Caco-2 (cell line): Measurements from ENCODE around the gene VASN. TPM values are rescaled to one million over a fixed set of nuclear protein-coding genes. Genes with fewer than 3 reads are reported as not detected.

Experiments
- Bru-seq: library from RNA; stranded (reverse); fragments of 400-500 nt; gene quantifications from one replicate; lab custom pipeline; 2021; lab: Mats Ljungman, UMichigan
- BruChase-seq, 2 experiments: library from RNA; stranded (reverse); fragments of 400-500 nt; gene quantifications; one replicate each; lab custom pipeline; 2021; lab: Mats Ljungman, UMichigan
- BruUV-seq: library from RNA; stranded (reverse); fragments of 400-500 nt; replicated peaks from 2 replicates; lab custom pipeline; 2021; lab: Mats Ljungman, UMichigan
- CTCF ChIA-PET: fragments of 300-600 bp; sonication (Branson Sonifier 250); formaldehyde crosslinking; loops from one replicate; lab custom pipeline; 2022; ENCODE audit warnings: antibody characterized with exemption; lab: Charles Lee
- POLR2A ChIA-PET: fragments of 300-600 bp; sonication (Branson Sonifier 250); formaldehyde crosslinking; loops from one replicate; lab custom pipeline; 2022; ENCODE audit warnings: antibody characterized with exemption; lab: Charles Lee
- DNase-seq, 2 experiments: peaks; one replicate each; pipeline versions ENCODE4 v3.0.0 to v3.0.0-alpha.2; 2020 to 2022
- H3K27me3 ChIP-seq: replicated peaks from 2 replicates; pipeline ENCODE4 v1.6.0; 2011; ENCODE audit warnings: low read length; ENCODE audit not compliant: control insufficient read depth, insufficient read depth
- H3K36me3 ChIP-seq: 2 replicates; pipeline ENCODE4 v1.5.1; 2011; ENCODE audit warnings: low read length; ENCODE audit not compliant: control insufficient read depth, insufficient read depth
- H3K4me1 ChIP-seq: fragments of 250-450 bp; sonication (Bioruptor Pico); 2 replicates; pipeline ENCODE4 v1.5.1; 2020; ENCODE audit warnings: mild to moderate bottlenecking
- H3K4me3 ChIP-seq: 2 replicates; pipeline ENCODE4 v1.5.1; 2011; ENCODE audit warnings: low read depth, mild to moderate bottlenecking, control low read depth, low read length
- H3K9me3 ChIP-seq: fragments of 250-450 bp; sonication (Bioruptor Pico); 2 replicates; pipeline ENCODE4 v1.5.1; 2020; ENCODE audit warnings: mild to moderate bottlenecking, moderate library complexity
- H3K27ac Mint-ChIP-seq: one replicate; pipeline ENCODE4 v1.8.0; 2022; ENCODE audit warnings: mixed read lengths; ENCODE audit not compliant: unreplicated experiment
- H3K27me3 Mint-ChIP-seq: one replicate; pipeline ENCODE4 v1.8.0; 2022; ENCODE audit warnings: mixed read lengths; ENCODE audit not compliant: insufficient read depth, unreplicated experiment
- H3K36me3 Mint-ChIP-seq: one replicate; pipeline ENCODE4 v1.8.0; 2022; ENCODE audit warnings: mild to moderate bottlenecking, mixed read lengths; ENCODE audit not compliant: insufficient read depth, unreplicated experiment
- H3K4me1 Mint-ChIP-seq: one replicate; pipeline ENCODE4 v1.8.0; 2022; ENCODE audit warnings: low read depth, mixed read lengths; ENCODE audit not compliant: unreplicated experiment
- H3K4me3 Mint-ChIP-seq: one replicate; pipeline ENCODE4 v1.8.0; 2022; ENCODE audit warnings: mild to moderate bottlenecking, moderate library complexity, mixed read lengths; ENCODE audit not compliant: unreplicated experiment
- H3K9me3 Mint-ChIP-seq: one replicate; pipeline ENCODE4 v1.8.0; 2022; ENCODE audit warnings: mixed read lengths; ENCODE audit not compliant: unreplicated experiment
- intact Hi-C: fragments of 100-400 bp; cut with micrococcal nuclease; formaldehyde crosslinking; loops from one replicate; pipeline ENCODE4 v1.10.0; 2022; ENCODE audit not compliant: unreplicated experiment
- long read RNA-seq: library from polyadenylated mRNA; stranded (forward); transcript quantifications from one replicate; pipeline ENCODE4 v2.0.0, GENCODE V29; 2022
- total RNA-seq: library from RNA; stranded (reverse); gene quantifications from 2 replicates; pipeline ENCODE4 v1.2.3, GENCODE V29; 2022
- TF ChIP-seq, protein P1 (sequence below), 2 experiments: fragments of 200-600 bp in 1 of 2; IDR thresholded peaks; 1 replicate in 1 of 2; 2 replicates in 1 of 2; pipeline versions ENCODE4 v1.5.1 to v1.8.0; 2011 to 2022; ENCODE audit warnings: antibody characterized with exemption in 1 of 2, control low read depth in 1 of 2, inconsistent platforms in 1 of 2, low read depth in 1 of 2, low read length in 1 of 2, mild to moderate bottlenecking in 1 of 2, moderate library complexity in 1 of 2; ENCODE audit not compliant: insufficient read depth in 1 of 2, severe bottlenecking in 1 of 2, unreplicated experiment in 1 of 2

The VASN gene
- total RNA-seq = 2.7 and 2.8 TPM in 2 replicates
- Bru-seq, nascent RNA = percentile 31 among the genes with signal in this experiment
- BruChase-seq, experiment 1, labeled RNA remaining after a 2-hour chase = percentile 34 among the genes with signal in this experiment
- BruChase-seq, experiment 2, labeled RNA remaining after a 6-hour chase = percentile 37 among the genes with signal in this experiment
- long read RNA-seq, transcript VASN-201 (2 exons, 2,806 nt) = major isoform, 7 of 13 reads
- long read RNA-seq, partial matches to known transcripts = 5 of 13 reads
- long read RNA-seq, other reads (novel, unspliced or antisense) = 1 of 13 reads

DNA sequence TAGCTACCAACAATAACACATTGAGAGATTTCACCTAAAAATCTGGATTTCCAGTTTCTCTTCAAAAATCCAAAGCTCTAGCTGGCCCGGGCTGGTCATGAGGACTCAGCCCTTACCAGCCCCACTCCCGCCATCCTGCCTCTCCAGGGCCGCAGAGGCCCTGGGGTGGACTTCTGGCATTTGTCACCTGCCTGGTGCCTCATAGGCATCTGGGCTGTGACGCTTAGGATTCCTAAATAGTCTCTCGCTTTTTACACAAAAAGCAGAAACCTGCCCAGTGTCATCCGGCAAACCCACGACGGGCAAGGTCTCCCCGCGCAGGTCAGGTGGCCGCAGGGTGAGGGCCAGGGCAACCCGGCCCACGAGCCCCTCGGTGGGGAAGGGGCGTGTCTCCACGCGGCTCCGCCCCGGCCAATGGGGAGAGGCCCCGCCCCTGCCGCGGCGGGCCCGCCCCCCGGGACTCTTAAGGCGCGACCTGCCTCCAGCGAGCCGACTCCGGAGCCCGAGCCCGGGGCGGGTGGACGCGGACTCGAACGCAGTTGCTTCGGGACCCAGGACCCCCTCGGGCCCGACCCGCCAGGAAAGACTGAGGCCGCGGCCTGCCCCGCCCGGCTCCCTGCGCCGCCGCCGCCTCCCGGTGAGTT, at the start of gene VASN:
VASN (plus strand) TSS at position 492 of the 644 bp plus-strand sequence. CDS start 9,030 bp downstream, outside the sequence.
- POLR2A ChIA-PET = no interaction called here
- no TSS peak for BruUV-seq

DNA sequence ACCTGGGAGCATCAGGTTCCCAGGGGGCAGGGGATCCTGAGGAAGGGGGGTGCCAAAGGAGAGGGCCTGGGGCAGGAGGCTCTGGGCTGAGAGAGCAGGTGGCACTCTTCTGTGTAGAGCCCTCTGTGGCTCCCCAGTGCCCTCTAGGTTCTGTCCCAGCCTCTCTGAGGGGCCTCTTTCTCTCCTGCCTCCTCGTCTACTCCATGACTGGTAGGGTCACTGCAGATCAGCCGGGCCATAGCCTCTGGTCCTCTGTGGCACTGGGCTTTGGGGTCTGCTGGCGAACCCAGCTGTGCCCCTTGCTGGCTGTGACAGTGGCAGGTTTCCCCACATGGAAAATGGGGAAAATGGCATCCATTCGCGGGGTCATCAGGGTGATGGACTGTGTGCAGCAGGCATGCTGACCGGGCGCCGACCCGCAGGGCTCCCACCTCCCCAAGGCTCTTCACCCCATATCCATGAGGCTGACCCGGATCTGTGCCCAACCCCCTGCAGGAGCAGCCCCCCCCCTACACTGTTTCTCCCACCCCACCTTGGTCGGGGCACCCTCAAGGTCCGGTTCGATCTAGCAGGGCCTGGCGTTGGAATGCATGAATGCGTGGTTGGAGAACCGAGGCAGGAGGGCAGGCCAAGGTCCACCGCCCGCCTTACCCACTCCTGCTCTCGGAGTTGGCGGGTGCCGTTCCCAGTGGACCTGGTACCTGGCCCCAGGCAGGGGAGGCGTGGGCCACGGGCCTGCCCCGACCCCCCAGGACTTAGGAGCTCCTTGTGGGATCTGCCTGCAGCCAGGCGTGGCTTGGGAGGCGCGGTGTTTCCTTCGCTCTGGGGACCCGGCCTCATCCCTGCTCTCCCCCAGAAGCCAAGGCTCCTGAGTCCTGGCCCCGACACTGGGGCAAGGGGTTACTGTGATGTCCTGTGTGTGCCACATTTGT, 49.3 kb upstream of the VASN start:
- Histone ChIP-seq H3K36me3 (no peaks in the 10 kb centered on the region; the same call in 1 of the 2 replicates), H3K4me3 (no peak overlapping the region), H3K4me1 (peaks cover 22% of the 10 kb centered on the region), H3K9me3 (no peaks in the 10 kb centered on the region), H3K27me3 (no peaks in the 10 kb centered on the region)
- ChIA-PET POLR2A (no interaction called here), CTCF (interaction anchor here (1.6 kb wide), 1 partner anchor 122 kb away, joined by 4 read pairs; no protein-coding TSS in a partner anchor)
- DNase-seq = no peak
- H3K4me1 Mint-ChIP-seq = no peaks in the 10 kb centered on the region
- BruUV-seq = no TSS peak
- no peak overlapping the region for H3K4me3 Mint-ChIP-seq
- no peak overlapping the region for H3K27ac Mint-ChIP-seq
- intact Hi-C loops = no loop called here
- peaks cover 5% of the 10 kb centered on the region for H3K36me3 Mint-ChIP-seq
- no peaks in the 10 kb centered on the region for H3K9me3 Mint-ChIP-seq
- H3K27me3 Mint-ChIP-seq = no peaks in the 10 kb centered on the region
- TF ChIP-seq, protein P1, sequence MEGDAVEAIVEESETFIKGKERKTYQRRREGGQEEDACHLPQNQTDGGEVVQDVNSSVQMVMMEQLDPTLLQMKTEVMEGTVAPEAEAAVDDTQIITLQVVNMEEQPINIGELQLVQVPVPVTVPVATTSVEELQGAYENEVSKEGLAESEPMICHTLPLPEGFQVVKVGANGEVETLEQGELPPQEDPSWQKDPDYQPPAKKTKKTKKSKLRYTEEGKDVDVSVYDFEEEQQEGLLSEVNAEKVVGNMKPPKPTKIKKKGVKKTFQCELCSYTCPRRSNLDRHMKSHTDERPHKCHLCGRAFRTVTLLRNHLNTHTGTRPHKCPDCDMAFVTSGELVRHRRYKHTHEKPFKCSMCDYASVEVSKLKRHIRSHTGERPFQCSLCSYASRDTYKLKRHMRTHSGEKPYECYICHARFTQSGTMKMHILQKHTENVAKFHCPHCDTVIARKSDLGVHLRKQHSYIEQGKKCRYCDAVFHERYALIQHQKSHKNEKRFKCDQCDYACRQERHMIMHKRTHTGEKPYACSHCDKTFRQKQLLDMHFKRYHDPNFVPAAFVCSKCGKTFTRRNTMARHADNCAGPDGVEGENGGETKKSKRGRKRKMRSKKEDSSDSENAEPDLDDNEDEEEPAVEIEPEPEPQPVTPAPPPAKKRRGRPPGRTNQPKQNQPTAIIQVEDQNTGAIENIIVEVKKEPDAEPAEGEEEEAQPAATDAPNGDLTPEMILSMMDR (IDR thresholded peaks at IDR 0.05; ENCODE audit: insufficient read depth in 1 of 2, low read depth in 1 of 2, low read length in 1 of 2, severe bottlenecking in 1 of 2, unreplicated experiment in 1 of 2) = no peak

More for the DNA sequence above, at the start of gene VASN:
- Histone ChIP-seq H3K36me3 (no peaks in the 10 kb centered on the region; the same call in 1 of the 2 replicates), H3K27me3 (no peaks in the 10 kb centered on the region), H3K4me1 (peaks cover 37% of the 10 kb centered on the region), H3K9me3 (no peaks in the 10 kb centered on the region), H3K4me3 (peak within 1 kb of the TSS; percentile 54)
- Mint-ChIP-seq H3K27me3 (no peaks in the 10 kb centered on the region), H3K9me3 (no peaks in the 10 kb centered on the region), H3K36me3 (no peaks in the 10 kb centered on the region), H3K4me3 (peak within 1 kb of the TSS; percentile 69), H3K4me1 (no peaks in the 10 kb centered on the region), H3K27ac (no peak within 1 kb of the TSS)
- DNase-seq = peak; percentile 72 to 86
- TF ChIP-seq, protein P1 (IDR thresholded peaks at IDR 0.05; ENCODE audit: insufficient read depth in 1 of 2, low read depth in 1 of 2, low read length in 1 of 2, severe bottlenecking in 1 of 2, unreplicated experiment in 1 of 2) = no peak
- intact Hi-C loops = no loop called here
- CTCF ChIA-PET = no interaction called here
